Putamen (tissue), 1 donor: Measurements from ENCODE around the gene CD300C.
"Not testable (repeated sequence)": the region's sequence is repeated elsewhere in the genome, so short reads cannot be mapped to it uniquely, and the experiment has no call there.

Experiments used
- DNase-seq: peaks from one replicate; pipeline ENCODE4 v3.0.0-alpha.2; 2016; ENCODE audit warnings: low spot score

CD300C gene

GRCh38 chr17:74561586-74561985 is 15.7 kb upstream of the CD300C start:
- no peak for DNase-seq

GRCh38 chr17:74558882-74559519 is 13.1 kb upstream of the CD300C start:
- no peak for DNase-seq

GRCh38 chr17:74558402-74558801 is 12.5 kb upstream of the CD300C start:
- DNase-seq, result not testable (repeated sequence)

GRCh38 chr17:74555427-74555940 is 9.6 kb upstream of the CD300C start:
- DNase-seq, result no peak

GRCh38 chr17:74554909-74555308 is 9.0 kb upstream of the CD300C start:
- DNase-seq, result no peak

- DNase-seq, result no peak
These were observed 6.1 kb upstream of the CD300C start for GRCh38 chr17:74552037-74552436.

GRCh38 chr17:74550602-74551001 is 4.7 kb upstream of the CD300C start:
- no peak for DNase-seq

GRCh38 chr17:74549343-74549742 is 3.4 kb upstream of the CD300C start:
- DNase-seq, result no peak

GRCh38 chr17:74547736-74548135 is 1.8 kb upstream of the CD300C start:
- DNase-seq, result no peak

- DNase-seq, result no peak
These were observed 1.3 kb upstream of the CD300C start for GRCh38 chr17:74547264-74547663.

GRCh38 chr17:74546586-74546985 is 671 bp upstream of the CD300C start:
- no peak for DNase-seq

- no peak for DNase-seq
These were observed 698 bp downstream of the CD300C start for GRCh38 chr17:74544991-74545842.

- DNase-seq, result no peak
These were observed 1.8 kb downstream of the CD300C start for GRCh38 chr17:74543891-74544760.

- DNase-seq, result no peak
These were observed 2.5 kb downstream of the CD300C start for GRCh38 chr17:74543406-74543805.

GRCh38 chr17:74542727-74543383 is 3.1 kb downstream of the CD300C start:
- DNase-seq, result no peak

GRCh38 chr17:74542166-74542565 is 3.7 kb downstream of the CD300C start:
- no peak for DNase-seq

GRCh38 chr17:74541176-74542111 is 4.5 kb downstream of the CD300C start:
- DNase-seq, result no peak

- no peak for DNase-seq
These were observed 6.6 kb downstream of the CD300C start for GRCh38 chr17:74539281-74539820.

GRCh38 chr17:74536890-74537289 is 9.0 kb downstream of the CD300C start:
- DNase-seq, result no peak

GRCh38 chr17:74532115-74532514 is 13.8 kb downstream of the CD300C start:
- peak; percentile 41 for DNase-seq
